Head of caudate nucleus (tissue), 42 donors: ENCODE results near the gene ACTL9.
A peak's percentile ranks its signal among the peaks of the same experiment; 100 is the strongest.

Experiments used
- DNase-seq, 42 donors: peaks; one replicate each; pipeline versions ENCODE4 v3.0.0 to v3.0.0-alpha.2; 2020 to 2021; ENCODE audit warnings: mixed read lengths in 7 of 42
- intact Hi-C: fragments of 100-400 bp; cut with DNase I; formaldehyde crosslinking; loops from one replicate; pipeline ENCODE4 v1.15.0; 2022

The ACTL9 gene

GRCh38 chr19:8657869-8658268 is 40.7 kb downstream of the ACTL9 start:
- intact Hi-C loops, result loop anchor here (10.0 kb wide), 1 partner anchor 417 kb away; no protein-coding TSS in a partner anchor
- DNase-seq, result no peak

GRCh38 chr19:8655340-8655709 is 43.3 kb downstream of the ACTL9 start:
- DNase-seq, result no peak
- intact Hi-C loops, result loop anchor here (10.0 kb wide), 1 partner anchor 419 kb away; no protein-coding TSS in a partner anchor

- peak in 41 of 42 donors; percentile 26 to 81 (median 57) for DNase-seq
- intact Hi-C loops, result loop anchor here (10.0 kb wide), 1 partner anchor 420 kb away; no protein-coding TSS in a partner anchor
Observed at GRCh38 chr19:8654591-8655339, 43.8 kb downstream of the ACTL9 start.

- no peak for DNase-seq
- intact Hi-C loops, result no loop called here
Observed at GRCh38 chr19:8648240-8648639, 50.4 kb downstream of the ACTL9 start.
